HepG2 (cell line): Measurements from ENCODE around the gene PLA2G4A. TPM values are rescaled to one million over a fixed set of nuclear protein-coding genes. Genes with fewer than 3 reads are reported as not detected.

Experiments used
- ATAC-seq: fragments of 200-7000 bp; cut with Tn5 transposase; 3 replicates; pipeline ENCODE4 v1.9.1; 2020; ENCODE audit warnings: mild to moderate bottlenecking, moderate library complexity
- BruUV-seq: library from RNA; stranded (reverse); fragments of 400-500 nt; replicated peaks from 2 replicates; lab custom pipeline; 2021; lab: Mats Ljungman, UMichigan
- CTCF ChIA-PET: fragments of 300-600 bp; formaldehyde crosslinking; extraction: SDS; loops from one replicate; lab custom pipeline; 2021; ENCODE audit warnings: low total read pairs, inconsistent platforms, low intra/inter-chr PET ratio; lab: Yijun Ruan, JAX
- POLR2A ChIA-PET: fragments of 350-600 bp; sonication (Branson Sonifier 250); formaldehyde crosslinking; loops from one replicate; lab custom pipeline; 2020; ENCODE audit warnings: antibody characterized with exemption, inconsistent platforms; lab: Yijun Ruan, JAX
- DNase-seq: peaks from one replicate; pipeline ENCODE4 v3.0.0-alpha.2; 2015; ENCODE audit warnings: low spot score
- FAIRE-seq: peaks from 3 replicates; lab custom pipeline; 2011; peaks lifted over from hg19 to GRCh38; lab: Jason Lieb, UNC
- H2AFZ ChIP-seq: one replicate; pipeline ENCODE4 v1.6.1; 2011; ENCODE audit warnings: low read length, inconsistent platforms
- H3K27ac ChIP-seq: fragments of 300-600 bp; 3 replicates; pipeline ENCODE4 v1.8.0; 2011; ENCODE audit warnings: mixed run types, mild to moderate bottlenecking, mixed read lengths, low read length, inconsistent platforms; ENCODE audit not compliant: insufficient read depth; ENCODE audit errors: extremely low read length
- H3K27me3 ChIP-seq, 2 experiments: fragments of 200-600 bp in 1 of 2; 2 replicates in 1 of 2; 3 replicates in 1 of 2; pipeline versions ENCODE4 v1.6.0 to v1.8.0; 2011; ENCODE audit warnings: low read length in 2 of 2, mild to moderate bottlenecking in 2 of 2, moderate library complexity in 2 of 2, inconsistent platforms in 1 of 2; ENCODE audit not compliant: insufficient read depth in 2 of 2, control insufficient read depth in 1 of 2
- H3K36me3 ChIP-seq, 2 experiments: fragments of 200-600 bp in 1 of 2; replicated peaks in 1 of 2; 2 replicates in 1 of 2; 3 replicates in 1 of 2; pipeline versions ENCODE4 v1.5.1 to v1.8.0; 2011; ENCODE audit warnings: low read length in 2 of 2, inconsistent platforms in 1 of 2; ENCODE audit not compliant: insufficient read depth in 2 of 2, control insufficient read depth in 1 of 2
- H3K4me1 ChIP-seq: 2 replicates; pipeline ENCODE4 v1.5.1; 2012; ENCODE audit warnings: low read length, inconsistent platforms; ENCODE audit not compliant: insufficient read depth
- H3K4me2 ChIP-seq: 2 replicates; pipeline ENCODE4 v1.6.0; 2011; ENCODE audit warnings: low read depth, low read length, inconsistent platforms
- H3K4me3 ChIP-seq, 3 experiments: fragments of 200-600 bp in 1 of 3; sonication (generic), shearing (Covaris generic) in 1 of 3; replicated peaks in 1 of 3; 2 replicates each; pipeline ENCODE4 v1.5.1; 2011 to 2016; ENCODE audit warnings: low read length in 3 of 3, inconsistent platforms in 2 of 3, low read depth in 2 of 3, mild to moderate bottlenecking in 2 of 3, control low read depth in 1 of 3, mixed read lengths in 1 of 3; ENCODE audit not compliant: insufficient read depth in 1 of 3
- H3K79me2 ChIP-seq: one replicate; pipeline ENCODE4 v1.6.1; 2011; ENCODE audit warnings: low read length, inconsistent platforms; ENCODE audit not compliant: insufficient read depth
- H3K9ac ChIP-seq: 2 replicates; pipeline ENCODE4 v1.6.0; 2011; ENCODE audit warnings: mild to moderate bottlenecking, low read depth, low read length, inconsistent platforms; ENCODE audit not compliant: insufficient read depth
- H3K9me3 ChIP-seq: 2 replicates; pipeline ENCODE4 v1.5.1; 2012; ENCODE audit warnings: mild to moderate bottlenecking, low read length
- H4K20me1 ChIP-seq: 2 replicates; pipeline ENCODE4 v1.6.0; 2011; ENCODE audit warnings: inconsistent platforms, mild to moderate bottlenecking, low read length, moderate library complexity; ENCODE audit not compliant: insufficient read depth
- ETV6 ChIP-seq: sonication (generic); formaldehyde crosslinking; conservative IDR thresholded peaks from 2 replicates; pipeline ENCODE4 v1.4.0; 2020; ENCODE audit warnings: missing genetic modification reagents
- HDAC6 ChIP-seq: fragments of 200-600 bp; sonication (generic); IDR thresholded peaks from 2 replicates; pipeline ENCODE4 v1.7.0; 2017; ENCODE audit warnings: mild to moderate bottlenecking, antibody characterized with exemption, low read length, low read depth
- KIAA2018 ChIP-seq: sonication (generic); formaldehyde crosslinking; IDR thresholded peaks from 2 replicates; pipeline ENCODE4 v1.5.0; 2020; ENCODE audit warnings: mild to moderate bottlenecking, missing genetic modification reagents, borderline replicate concordance
- KLF15 ChIP-seq: sonication (generic); formaldehyde crosslinking; IDR thresholded peaks from 2 replicates; pipeline ENCODE4 v1.8.1; 2023; ENCODE audit warnings: borderline replicate concordance, mild to moderate bottlenecking, inconsistent platforms, missing genetic modification reagents, mixed read lengths
- NFIC ChIP-seq: IDR thresholded peaks from 2 replicates; pipeline ENCODE4 v1.6.1; 2012; ENCODE audit warnings: mild to moderate bottlenecking, low read length, inconsistent platforms
- PCBP2 ChIP-seq: fragments of 200-400 bp; formaldehyde crosslinking; optimal IDR thresholded peaks from 2 replicates; pipeline ENCODE3; 2018; ENCODE audit warnings: low read length, low read depth; ENCODE audit not compliant: poor library complexity, severe bottlenecking
- SALL1 ChIP-seq: sonication (generic); formaldehyde crosslinking; IDR thresholded peaks from 2 replicates; pipeline ENCODE4 v1.8.0; 2022; ENCODE audit warnings: mild to moderate bottlenecking, missing genetic modification reagents
- U2AF1 ChIP-seq: fragments of 200-400 bp; formaldehyde crosslinking; optimal IDR thresholded peaks from 2 replicates; pipeline ENCODE3; 2017; ENCODE audit warnings: mild to moderate bottlenecking, low read depth, low read length
- ZFP36L2 ChIP-seq: sonication (generic); formaldehyde crosslinking; IDR thresholded peaks from 2 replicates; pipeline ENCODE4 v1.4.0; 2020; ENCODE audit warnings: missing genetic modification reagents
- ZNF678 ChIP-seq: sonication (generic); formaldehyde crosslinking; IDR thresholded peaks from 2 replicates; pipeline ENCODE4 v1.4.0; 2020; ENCODE audit warnings: mild to moderate bottlenecking, missing genetic modification reagents
- WGBS: methylation state at CpG from one replicate; pipeline ENCODE4 v1.1.6; 2017; ENCODE audit warnings: low lambda C conversion rate; 5-methylcytosine and 5-hydroxymethylcytosine counted together
- in situ Hi-C: cut with HindIII; loops from 2 replicates; pipeline ENCODE4 v1.10.0; 2017; ENCODE audit warnings: low pct_unique_long_range_greater_than_20kb; ENCODE audit not compliant: extremely low pct_ligation_motif_present
- intact Hi-C: fragments of 100-400 bp; cut with micrococcal nuclease; formaldehyde crosslinking; loops from one replicate; pipeline ENCODE4 v1.10.0; 2022; ENCODE audit not compliant: unreplicated experiment
- polyA plus RNA-seq, 8 experiments: library from polyadenylated mRNA; depleted of rRNA in 3 of 8; stranded (reverse) in 7 of 8; unstranded in 1 of 8; fragments of >200 nt; fragmentation: Illumina TruSeq in 4 of 8; extraction: Trizol in 4 of 8; gene quantifications; 2 replicates each; pipeline versions ENCODE4 v1.2.1 to v1.2.3, GENCODE V29; 2011 to 2016; ENCODE audit warnings: low read depth in 4 of 8, missing spikeins in 1 of 8, mixed read lengths in 1 of 8; ENCODE audit not compliant: insufficient read depth in 1 of 8
- total RNA-seq, 5 experiments: library from RNA; depleted of rRNA; stranded (reverse); fragments of >200 nt; fragmentation: Illumina TruSeq; extraction: Trizol; gene quantifications; 2 replicates each; pipeline ENCODE4 v1.2.3, GENCODE V29; 2016; ENCODE audit warnings: low read depth in 1 of 5
- TF ChIP-seq, protein P1 (sequence below): sonication (generic); formaldehyde crosslinking; IDR thresholded peaks from 2 replicates; pipeline ENCODE4 v1.4.0; 2020; ENCODE audit warnings: missing genetic modification reagents
- TF ChIP-seq, protein P2 (sequence below): sonication (generic); formaldehyde crosslinking; IDR thresholded peaks from 2 replicates; pipeline ENCODE4 v1.4.0; 2020; ENCODE audit warnings: missing genetic modification reagents

Gene PLA2G4A
- total and polyA plus RNA-seq, 2 of the 13 experiments (the other 11 are each of a cell fraction or from before 2014, with no cell fraction given): not detected

GRCh38 chr1:186819126-186819525 is 9.6 kb upstream of the PLA2G4A start:
- H3K27me3 ChIP-seq: no peaks in the 10 kb centered on the region
- no peak for DNase-seq
- CTCF ChIA-PET: no interaction called here
- no peak for FAIRE-seq
- H3K4me1 ChIP-seq: no peaks in the 10 kb centered on the region
- H3K79me2 ChIP-seq: no peaks in the 10 kb centered on the region
- in situ Hi-C loops: no loop called here
- H3K36me3 ChIP-seq: no peaks in the 10 kb centered on the region
- H2AFZ ChIP-seq: no peak overlapping the region
- WGBS: 4% methylated on average over 3 of the region's 3 CpGs
- H3K27ac ChIP-seq: no peak overlapping the region
- POLR2A ChIA-PET: no interaction called here
- no peak for ATAC-seq
- H3K4me2 ChIP-seq: no peak overlapping the region
- H3K9me3 ChIP-seq: no peaks in the 10 kb centered on the region
- no TSS peak for BruUV-seq
- H3K4me3 ChIP-seq: no peak overlapping the region
- no peaks in the 10 kb centered on the region for H4K20me1 ChIP-seq
- H3K9ac ChIP-seq: no peak overlapping the region
- intact Hi-C loops: no loop called here
- TF ChIP-seq ZNF678 (CRISPR knock-in tag) (no peak), ZFP36L2 (no peak), NFIC (no peak), HDAC6 (no peak), SALL1 (CRISPR knock-in tag) (no peak), KIAA2018 (CRISPR knock-in tag) (no peak), ETV6 (CRISPR knock-in tag) (no peak), KLF15 (CRISPR knock-in tag) (no peak), PCBP2 (no peak), U2AF1 (no peak)
- TF ChIP-seq, protein P1, sequence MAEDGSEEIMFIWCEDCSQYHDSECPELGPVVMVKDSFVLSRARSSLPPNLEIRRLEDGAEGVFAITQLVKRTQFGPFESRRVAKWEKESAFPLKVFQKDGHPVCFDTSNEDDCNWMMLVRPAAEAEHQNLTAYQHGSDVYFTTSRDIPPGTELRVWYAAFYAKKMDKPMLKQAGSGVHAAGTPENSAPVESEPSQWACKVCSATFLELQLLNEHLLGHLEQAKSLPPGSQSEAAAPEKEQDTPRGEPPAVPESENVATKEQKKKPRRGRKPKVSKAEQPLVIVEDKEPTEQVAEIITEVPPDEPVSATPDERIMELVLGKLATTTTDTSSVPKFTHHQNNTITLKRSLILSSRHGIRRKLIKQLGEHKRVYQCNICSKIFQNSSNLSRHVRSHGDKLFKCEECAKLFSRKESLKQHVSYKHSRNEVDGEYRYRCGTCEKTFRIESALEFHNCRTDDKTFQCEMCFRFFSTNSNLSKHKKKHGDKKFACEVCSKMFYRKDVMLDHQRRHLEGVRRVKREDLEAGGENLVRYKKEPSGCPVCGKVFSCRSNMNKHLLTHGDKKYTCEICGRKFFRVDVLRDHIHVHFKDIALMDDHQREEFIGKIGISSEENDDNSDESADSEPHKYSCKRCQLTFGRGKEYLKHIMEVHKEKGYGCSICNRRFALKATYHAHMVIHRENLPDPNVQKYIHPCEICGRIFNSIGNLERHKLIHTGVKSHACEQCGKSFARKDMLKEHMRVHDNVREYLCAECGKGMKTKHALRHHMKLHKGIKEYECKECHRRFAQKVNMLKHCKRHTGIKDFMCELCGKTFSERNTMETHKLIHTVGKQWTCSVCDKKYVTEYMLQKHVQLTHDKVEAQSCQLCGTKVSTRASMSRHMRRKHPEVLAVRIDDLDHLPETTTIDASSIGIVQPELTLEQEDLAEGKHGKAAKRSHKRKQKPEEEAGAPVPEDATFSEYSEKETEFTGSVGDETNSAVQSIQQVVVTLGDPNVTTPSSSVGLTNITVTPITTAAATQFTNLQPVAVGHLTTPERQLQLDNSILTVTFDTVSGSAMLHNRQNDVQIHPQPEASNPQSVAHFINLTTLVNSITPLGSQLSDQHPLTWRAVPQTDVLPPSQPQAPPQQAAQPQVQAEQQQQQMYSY: no peak
- TF ChIP-seq, protein P2, sequence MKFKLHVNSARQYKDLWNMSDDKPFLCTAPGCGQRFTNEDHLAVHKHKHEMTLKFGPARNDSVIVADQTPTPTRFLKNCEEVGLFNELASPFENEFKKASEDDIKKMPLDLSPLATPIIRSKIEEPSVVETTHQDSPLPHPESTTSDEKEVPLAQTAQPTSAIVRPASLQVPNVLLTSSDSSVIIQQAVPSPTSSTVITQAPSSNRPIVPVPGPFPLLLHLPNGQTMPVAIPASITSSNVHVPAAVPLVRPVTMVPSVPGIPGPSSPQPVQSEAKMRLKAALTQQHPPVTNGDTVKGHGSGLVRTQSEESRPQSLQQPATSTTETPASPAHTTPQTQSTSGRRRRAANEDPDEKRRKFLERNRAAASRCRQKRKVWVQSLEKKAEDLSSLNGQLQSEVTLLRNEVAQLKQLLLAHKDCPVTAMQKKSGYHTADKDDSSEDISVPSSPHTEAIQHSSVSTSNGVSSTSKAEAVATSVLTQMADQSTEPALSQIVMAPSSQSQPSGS: no peak
